GM08714 (cell line): ENCODE results near the gene EHBP1L1.

Experiments used
- H3K4me3 ChIP-seq: fragments of 200-500 bp; sonication (Bioruptor generic); 2 replicates; pipeline ENCODE4 v1.5.1; 2014; ENCODE audit warnings: mild to moderate bottlenecking, low read length, inconsistent platforms
- ZNF274 ChIP-seq: IDR thresholded peaks from 2 replicates; pipeline ENCODE4 v1.6.1; 2012; ENCODE audit warnings: mild to moderate bottlenecking, low read depth, low read length

Gene EHBP1L1

GRCh38 chr11:65539744-65540289 lies 36.0 kb upstream of the EHBP1L1 start:
- TF ChIP-seq ZNF274: no peak
- peak overlapping the region; percentile 63; the same call in 1 of the 2 replicates for H3K4me3 ChIP-seq

- H3K4me3 ChIP-seq: peak overlapping the region; percentile 63; the same call in 1 of the 2 replicates
- no peak for TF ChIP-seq ZNF274
These were observed 35.4 kb upstream of the EHBP1L1 start for GRCh38 chr11:65540290-65541092.

- H3K4me3 ChIP-seq: peak overlapping the region; percentile 63; the same call in 1 of the 2 replicates
- TF ChIP-seq ZNF274: no peak
These were observed 34.5 kb upstream of the EHBP1L1 start for GRCh38 chr11:65541093-65541982.

GRCh38 chr11:65542738-65543390 lies 33.0 kb upstream of the EHBP1L1 start:
- TF ChIP-seq ZNF274: no peak
- no peak overlapping the region for H3K4me3 ChIP-seq

GRCh38 chr11:65545853-65546216 lies 30.0 kb upstream of the EHBP1L1 start:
- TF ChIP-seq ZNF274: no peak
- H3K4me3 ChIP-seq: peak overlapping the region; percentile 13; the same call in 1 of the 2 replicates

GRCh38 chr11:65546217-65546958 lies 29.5 kb upstream of the EHBP1L1 start:
- peak overlapping the region; percentile 49; the same call in 1 of the 2 replicates for H3K4me3 ChIP-seq
- no peak for TF ChIP-seq ZNF274

GRCh38 chr11:65547446-65548125 lies 28.3 kb upstream of the EHBP1L1 start:
- no peak overlapping the region; the same call in 1 of the 2 replicates for H3K4me3 ChIP-seq
- TF ChIP-seq ZNF274: no peak

- H3K4me3 ChIP-seq: no peak overlapping the region
- no peak for TF ChIP-seq ZNF274
These were observed 27.5 kb upstream of the EHBP1L1 start for GRCh38 chr11:65548395-65548794.

GRCh38 chr11:65549096-65549495 lies 26.8 kb upstream of the EHBP1L1 start:
- TF ChIP-seq ZNF274: no peak
- no peak overlapping the region for H3K4me3 ChIP-seq

GRCh38 chr11:65551572-65552387 lies 24.1 kb upstream of the EHBP1L1 start:
- TF ChIP-seq ZNF274: no peak
- no peak overlapping the region for H3K4me3 ChIP-seq

GRCh38 chr11:65552388-65552951 lies 23.4 kb upstream of the EHBP1L1 start:
- no peak for TF ChIP-seq ZNF274
- H3K4me3 ChIP-seq: no peak overlapping the region

- H3K4me3 ChIP-seq: no peak overlapping the region
These were observed 22.4 kb upstream of the EHBP1L1 start for GRCh38 chr11:65553301-65554001.

More at GRCh38 chr11:65553301-65554001, 22.4 kb upstream of the EHBP1L1 start:
- TF ChIP-seq ZNF274: no peak
